Pulmonary artery endothelial cell (primary cell): Measurements from ENCODE around the gene SEC11A. TPM values are rescaled to one million over a fixed set of nuclear protein-coding genes. Genes with fewer than 3 reads are reported as not detected.
"Not testable (repeated sequence)": the region's sequence is repeated elsewhere in the genome, so short reads cannot be mapped to it uniquely, and the experiment has no call there.

Experiments
- DNase-seq: peaks from one replicate; pipeline ENCODE4 v3.0.0-alpha.2; 2011; ENCODE audit warnings: low read depth, low spot score
- total RNA-seq: library from RNA; depleted of rRNA; stranded (reverse); fragments of >200 nt; gene quantifications from 2 replicates; pipeline ENCODE4 v1.2.3, GENCODE V29; 2014

Gene SEC11A
- total RNA-seq, 1 donor from 2014 or later = 288 TPM

- no peak for DNase-seq
Observed at GRCh38 chr15:84643838-84644237, 72.1 kb downstream of the SEC11A start.

DNA sequence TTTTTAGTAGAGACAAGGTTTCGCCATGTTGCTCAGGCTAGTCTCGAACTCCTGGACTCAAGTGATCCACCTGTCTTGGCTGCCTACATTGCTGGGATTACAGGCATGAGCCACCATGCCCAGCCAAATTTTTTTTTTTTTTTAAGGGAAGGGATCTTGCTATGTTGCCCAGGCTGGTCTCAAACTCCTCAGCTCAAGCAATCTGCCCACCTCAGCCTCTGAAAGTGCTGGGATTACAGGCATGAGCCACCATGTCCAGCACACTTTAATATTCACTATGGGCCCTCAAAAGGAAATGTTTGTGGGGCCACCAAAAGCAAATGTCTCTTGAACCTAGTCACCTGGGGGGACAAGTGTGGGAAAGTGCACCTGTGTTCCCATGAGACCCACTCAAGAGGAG lies 73.3 kb downstream of the SEC11A start:
- not testable (repeated sequence) for DNase-seq

DNA sequence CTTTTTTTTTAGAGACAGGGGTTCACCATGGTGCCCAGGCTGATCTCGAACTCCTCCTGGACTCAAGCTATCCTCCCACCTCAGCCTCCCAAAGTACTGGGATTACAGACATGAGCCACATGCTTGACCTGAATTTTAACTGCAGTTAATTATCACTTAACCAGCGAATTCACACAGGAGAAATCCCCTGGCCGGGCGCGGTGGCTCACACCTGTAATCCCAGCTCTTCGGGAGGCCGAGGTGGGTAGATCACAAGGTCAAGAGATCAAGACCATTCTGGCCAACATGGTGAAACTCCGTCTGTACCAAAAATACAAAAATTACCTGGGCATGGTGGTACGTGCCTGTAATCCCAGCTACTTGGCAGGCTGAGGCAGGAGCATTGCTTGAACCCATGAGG lies 74.1 kb downstream of the SEC11A start:
- not testable (repeated sequence) for DNase-seq

- DNase-seq = no peak
Observed at GRCh38 chr15:84638103-84638502, 77.8 kb downstream of the SEC11A start.

- no peak for DNase-seq
Observed at GRCh38 chr15:84634228-84634837, 81.6 kb downstream of the SEC11A start.

GRCh38 chr15:84633311-84634227 lies 82.4 kb downstream of the SEC11A start:
- no peak for DNase-seq

DNA sequence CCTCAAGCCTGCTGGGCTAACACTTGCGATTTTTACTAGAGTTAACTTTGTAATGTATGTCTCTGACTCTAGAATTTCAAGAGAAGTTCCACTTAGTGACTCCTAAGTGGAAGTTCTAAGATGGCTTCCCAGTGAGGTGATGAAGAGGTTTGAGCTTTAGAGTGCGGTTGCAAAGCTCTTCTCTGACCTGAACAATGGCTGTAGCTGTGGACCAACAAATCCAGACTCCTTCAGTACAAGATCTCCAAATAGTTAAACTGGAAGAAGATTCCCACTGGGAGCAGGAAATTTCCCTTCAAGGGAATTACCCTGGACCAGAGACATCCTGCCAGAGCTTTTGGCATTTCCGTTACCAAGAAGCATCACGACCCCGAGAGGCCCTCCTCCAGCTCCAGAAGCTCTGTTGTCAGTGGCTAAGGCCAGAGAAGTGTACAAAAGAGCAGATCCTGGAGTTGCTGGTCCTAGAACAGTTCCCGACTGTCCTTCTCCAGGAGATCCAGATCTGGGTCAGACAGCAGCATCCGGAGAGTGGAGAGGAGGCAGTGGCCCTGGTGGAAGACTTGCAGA lies 84.2 kb downstream of the SEC11A start:
- no peak for DNase-seq

GRCh38 chr15:84629033-84629432 lies 86.9 kb downstream of the SEC11A start:
- no peak for DNase-seq

- DNase-seq = no peak
Observed at GRCh38 chr15:84625123-84625522, 90.8 kb downstream of the SEC11A start.

- DNase-seq = no peak
Observed at GRCh38 chr15:84624359-84624758, 91.6 kb downstream of the SEC11A start.

DNA sequence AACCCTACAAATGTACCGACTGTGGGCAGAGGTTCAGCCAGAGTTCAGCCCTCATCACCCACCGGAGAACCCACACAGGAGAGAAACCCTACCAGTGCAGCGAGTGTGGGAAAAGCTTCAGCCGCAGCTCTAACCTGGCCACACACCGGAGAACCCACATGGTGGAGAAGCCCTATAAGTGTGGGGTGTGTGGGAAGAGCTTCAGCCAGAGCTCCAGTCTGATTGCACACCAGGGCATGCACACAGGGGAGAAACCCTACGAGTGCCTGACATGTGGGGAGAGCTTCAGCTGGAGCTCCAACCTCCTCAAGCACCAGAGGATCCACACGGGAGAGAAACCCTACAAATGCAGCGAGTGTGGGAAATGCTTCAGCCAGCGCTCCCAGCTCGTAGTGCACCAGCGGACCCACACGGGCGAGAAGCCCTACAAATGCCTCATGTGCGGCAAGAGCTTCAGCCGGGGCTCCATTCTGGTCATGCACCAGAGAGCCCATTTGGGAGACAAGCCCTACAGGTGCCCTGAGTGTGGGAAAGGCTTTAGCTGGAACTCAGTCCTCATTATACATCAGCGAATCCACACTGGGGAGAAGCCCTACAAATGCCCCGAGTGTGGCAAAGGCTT lies 94.5 kb downstream of the SEC11A start:
- no peak for DNase-seq

GRCh38 chr15:84620626-84621025 lies 95.3 kb downstream of the SEC11A start:
- no peak for DNase-seq

Other genes starting within 250 kb of the SEC11A start
- 11.5 and 14.1 TPM in 2 replicates for gene ZSCAN2, start 115.1 kb downstream of the SEC11A start, total RNA-seq
- gene WDR73, start 61.9 kb downstream of the SEC11A start, total RNA-seq = 23.8 and 31.3 TPM in 2 replicates
- 4.9 and 7.3 TPM in 2 replicates for gene NMB, start 57.9 kb downstream of the SEC11A start, total RNA-seq
- gene ZNF592, start 32.5 kb upstream of the SEC11A start, total RNA-seq = 3.9 and 4.0 TPM in 2 replicates
- gene ALPK3, start 101.2 kb upstream of the SEC11A start, total RNA-seq = 13.5 and 21.3 TPM in 2 replicates
- not detected in 2 replicates for gene SLC28A1, start 168.5 kb upstream of the SEC11A start, total RNA-seq